Esophagus squamous epithelium (tissue), 4 donors: ENCODE data around the gene ATAD3A.
"Not testable (repeated sequence)": the region's sequence is repeated elsewhere in the genome, so short reads cannot be mapped to it uniquely, and the experiment has no call there.

Experiments used
- CTCF ChIP-seq, 6 experiments: fragments of 450-650 bp in 4 of 6; fragments of 200-600 bp in 2 of 6; sonication (generic) in 2 of 6; IDR thresholded peaks; one replicate each; pipeline ENCODE4 v1.5.1; 2016 to 2019; ENCODE audit warnings: antibody characterized with exemption in 6 of 6, mild to moderate bottlenecking in 4 of 6, moderate library complexity in 4 of 6
- POLR2A ChIP-seq, 4 donors: fragments of 450-650 bp; IDR thresholded peaks; one replicate each; pipeline ENCODE4 v1.6.1; 2017; ENCODE audit warnings: antibody characterized with exemption in 4 of 4, mild to moderate bottlenecking in 4 of 4, moderate library complexity in 3 of 4

DNA sequence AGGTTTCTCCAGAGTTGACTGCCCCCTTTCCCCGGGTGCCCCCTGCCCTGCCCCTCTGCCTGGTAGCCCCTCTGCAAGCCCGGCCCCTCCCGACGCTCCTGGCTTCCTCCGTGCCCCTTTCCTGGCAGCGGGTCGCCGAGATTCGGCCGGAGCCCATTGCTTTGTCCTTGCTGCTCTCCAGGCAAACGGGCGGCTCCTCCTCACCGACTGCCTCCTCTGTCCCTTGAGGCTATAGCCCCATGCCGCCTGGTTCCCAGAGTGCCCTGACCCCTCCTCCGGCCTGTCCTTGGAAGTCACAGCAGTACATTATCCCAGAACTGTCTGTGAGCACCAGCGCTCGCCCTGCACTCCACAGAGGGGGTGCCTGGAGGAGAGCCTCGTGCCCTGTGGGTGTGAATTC is 1.7 kb downstream of the ATAD3A start:
- TF ChIP-seq POLR2A, CTCF (IDR thresholded peaks at IDR 0.05): not testable (repeated sequence)
